Measurements from ENCODE around the gene LSR.

The LSR gene

DNA sequence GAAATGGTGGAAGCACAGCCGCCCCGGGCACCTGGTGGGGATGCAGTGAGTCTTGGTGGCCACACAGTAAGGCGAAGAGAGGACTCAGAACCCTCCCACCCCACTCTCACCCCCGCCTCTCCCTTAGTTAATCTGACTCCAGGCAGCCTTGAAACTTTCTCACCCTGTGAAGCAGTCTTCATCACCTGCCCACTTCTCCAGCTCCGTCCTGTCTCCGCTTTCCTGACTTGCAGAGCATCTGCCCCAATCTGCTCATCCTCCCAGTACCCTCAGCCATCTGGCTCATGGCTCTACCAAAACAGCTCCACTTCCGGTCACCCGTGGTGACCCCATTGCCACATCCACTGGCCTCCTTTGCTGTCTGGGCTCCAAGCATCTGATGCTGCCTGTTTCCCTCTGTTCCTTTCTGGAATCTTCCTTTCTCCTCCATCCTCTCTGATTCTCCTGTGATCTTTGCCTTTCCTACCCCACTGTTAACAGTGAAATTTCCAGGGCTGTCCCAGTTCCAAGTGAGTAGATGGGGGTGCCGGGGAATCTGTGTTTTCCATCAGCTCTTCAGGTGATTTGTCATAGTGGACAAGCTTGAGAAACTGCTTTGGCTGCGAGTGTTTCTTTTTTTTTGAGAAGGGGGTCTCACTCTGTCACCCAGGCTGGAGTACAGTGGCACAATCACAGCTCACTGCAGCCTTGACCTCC lies 24.3 kb downstream of the LSR start:
- TF ChIP-seq, protein P1, sequence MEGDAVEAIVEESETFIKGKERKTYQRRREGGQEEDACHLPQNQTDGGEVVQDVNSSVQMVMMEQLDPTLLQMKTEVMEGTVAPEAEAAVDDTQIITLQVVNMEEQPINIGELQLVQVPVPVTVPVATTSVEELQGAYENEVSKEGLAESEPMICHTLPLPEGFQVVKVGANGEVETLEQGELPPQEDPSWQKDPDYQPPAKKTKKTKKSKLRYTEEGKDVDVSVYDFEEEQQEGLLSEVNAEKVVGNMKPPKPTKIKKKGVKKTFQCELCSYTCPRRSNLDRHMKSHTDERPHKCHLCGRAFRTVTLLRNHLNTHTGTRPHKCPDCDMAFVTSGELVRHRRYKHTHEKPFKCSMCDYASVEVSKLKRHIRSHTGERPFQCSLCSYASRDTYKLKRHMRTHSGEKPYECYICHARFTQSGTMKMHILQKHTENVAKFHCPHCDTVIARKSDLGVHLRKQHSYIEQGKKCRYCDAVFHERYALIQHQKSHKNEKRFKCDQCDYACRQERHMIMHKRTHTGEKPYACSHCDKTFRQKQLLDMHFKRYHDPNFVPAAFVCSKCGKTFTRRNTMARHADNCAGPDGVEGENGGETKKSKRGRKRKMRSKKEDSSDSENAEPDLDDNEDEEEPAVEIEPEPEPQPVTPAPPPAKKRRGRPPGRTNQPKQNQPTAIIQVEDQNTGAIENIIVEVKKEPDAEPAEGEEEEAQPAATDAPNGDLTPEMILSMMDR (IDR thresholded peaks at IDR 0.05; ENCODE audit: extremely low read depth, insufficient read depth, missing control alignments), result no peak
- DNase-seq (ENCODE audit: low spot score), result no peak
- in situ Hi-C loops (cut with MboI; ENCODE audit: low pct_unique_long_range_greater_than_20kb, low sequenced_read_pairs, unreplicated experiment), result no loop called here

- in situ Hi-C loops (cut with MboI; ENCODE audit: low pct_unique_long_range_greater_than_20kb, low sequenced_read_pairs, unreplicated experiment), result no loop called here
- DNase-seq (ENCODE audit: low spot score), result no peak
- TF ChIP-seq, protein P1 (IDR thresholded peaks at IDR 0.05; ENCODE audit: extremely low read depth, insufficient read depth, missing control alignments), result no peak
Observed at GRCh38 chr19:35273686-35274259, 25.0 kb downstream of the LSR start.

- TF ChIP-seq, protein P1 (IDR thresholded peaks at IDR 0.05; ENCODE audit: extremely low read depth, insufficient read depth, missing control alignments), result no peak
- DNase-seq (ENCODE audit: low spot score), result no peak
- in situ Hi-C loops (cut with MboI; ENCODE audit: low pct_unique_long_range_greater_than_20kb, low sequenced_read_pairs, unreplicated experiment), result no loop called here
Observed at GRCh38 chr19:35274323-35274722, 25.5 kb downstream of the LSR start.

DNA sequence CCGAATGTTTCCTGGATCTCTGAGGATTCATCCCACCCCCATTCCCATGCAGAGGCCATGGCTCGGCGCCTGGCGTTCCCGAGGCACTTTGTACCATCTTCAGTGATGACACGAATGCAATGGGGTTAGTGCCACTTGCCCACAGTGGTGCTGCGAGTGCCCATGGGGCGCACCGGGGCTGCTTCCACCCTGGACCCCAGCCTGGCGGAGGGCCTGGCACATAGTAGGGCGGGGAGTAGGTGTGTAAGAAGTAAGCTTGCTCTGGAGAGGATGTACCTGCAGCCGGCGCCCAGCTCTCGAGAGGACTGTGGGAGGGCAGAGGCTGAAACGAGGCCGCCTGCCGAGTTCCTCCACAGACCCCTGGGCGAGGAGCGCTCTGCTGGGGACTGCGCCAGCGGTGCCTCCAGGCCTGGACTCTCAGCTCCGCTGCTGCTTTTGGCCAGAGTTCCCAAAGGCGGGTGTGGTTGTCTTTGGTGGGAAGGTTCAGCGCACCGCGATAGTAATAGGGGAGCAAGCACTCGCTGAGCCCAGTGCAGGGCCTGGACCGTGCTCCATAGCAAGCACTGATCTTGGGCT lies 28.0 kb downstream of the LSR start:
- in situ Hi-C loops (cut with MboI; ENCODE audit: low pct_unique_long_range_greater_than_20kb, low sequenced_read_pairs, unreplicated experiment), result no loop called here
- TF ChIP-seq, protein P1 (IDR thresholded peaks at IDR 0.05; ENCODE audit: extremely low read depth, insufficient read depth, missing control alignments), result no peak
- DNase-seq (ENCODE audit: low spot score), result no peak

DNA sequence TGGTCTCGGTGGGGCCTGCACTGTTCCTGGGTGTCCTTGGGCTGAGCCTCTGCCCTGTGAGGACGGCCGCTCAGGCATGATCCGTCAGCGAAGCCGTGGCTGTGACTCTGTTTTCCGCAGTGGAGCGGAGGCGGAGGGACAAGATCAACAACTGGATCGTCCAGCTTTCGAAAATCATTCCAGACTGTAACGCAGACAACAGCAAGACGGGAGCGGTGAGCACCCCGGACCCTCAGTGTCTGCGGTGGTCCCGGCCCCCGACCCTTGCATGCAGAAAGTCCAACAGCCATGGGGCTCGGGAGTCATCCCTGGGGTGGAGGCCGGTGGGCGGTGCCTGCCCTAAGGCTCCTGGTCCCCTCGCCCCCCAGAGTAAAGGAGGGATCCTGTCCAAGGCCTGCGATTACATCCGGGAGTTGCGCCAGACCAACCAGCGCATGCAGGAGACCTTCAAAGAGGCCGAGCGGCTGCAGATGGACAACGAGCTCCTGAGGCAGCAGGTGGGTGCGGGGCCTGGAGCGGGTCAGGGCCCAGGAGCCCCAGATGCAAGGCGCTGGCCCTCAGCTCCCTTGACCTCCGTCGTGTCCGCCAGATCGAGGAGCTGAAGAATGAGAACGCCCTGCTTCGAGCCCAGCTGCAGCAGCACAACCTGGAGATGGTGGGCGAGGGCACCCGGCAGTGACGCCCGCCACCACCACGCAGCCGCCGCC lies 29.9 kb downstream of the LSR start:
- TF ChIP-seq, protein P1 (IDR thresholded peaks at IDR 0.05; ENCODE audit: extremely low read depth, insufficient read depth, missing control alignments), result no peak
- DNase-seq (ENCODE audit: low spot score), result no peak
- in situ Hi-C loops (cut with MboI; ENCODE audit: low pct_unique_long_range_greater_than_20kb, low sequenced_read_pairs, unreplicated experiment), result no loop called here

GRCh38 chr19:35279374-35279773 lies 30.6 kb downstream of the LSR start:
- TF ChIP-seq, protein P1 (IDR thresholded peaks at IDR 0.05; ENCODE audit: extremely low read depth, insufficient read depth, missing control alignments), result no peak
- in situ Hi-C loops (cut with MboI; ENCODE audit: low pct_unique_long_range_greater_than_20kb, low sequenced_read_pairs, unreplicated experiment), result no loop called here
- DNase-seq (ENCODE audit: low spot score), result no peak
